ENCODE measurements around the gene PPP3CB. TPM values are rescaled to one million over a fixed set of nuclear protein-coding genes. Genes with fewer than 3 reads are reported as not detected.

The PPP3CB gene
- total RNA-seq, 1 donor from 2014 or later, result 29.2 TPM

DNA sequence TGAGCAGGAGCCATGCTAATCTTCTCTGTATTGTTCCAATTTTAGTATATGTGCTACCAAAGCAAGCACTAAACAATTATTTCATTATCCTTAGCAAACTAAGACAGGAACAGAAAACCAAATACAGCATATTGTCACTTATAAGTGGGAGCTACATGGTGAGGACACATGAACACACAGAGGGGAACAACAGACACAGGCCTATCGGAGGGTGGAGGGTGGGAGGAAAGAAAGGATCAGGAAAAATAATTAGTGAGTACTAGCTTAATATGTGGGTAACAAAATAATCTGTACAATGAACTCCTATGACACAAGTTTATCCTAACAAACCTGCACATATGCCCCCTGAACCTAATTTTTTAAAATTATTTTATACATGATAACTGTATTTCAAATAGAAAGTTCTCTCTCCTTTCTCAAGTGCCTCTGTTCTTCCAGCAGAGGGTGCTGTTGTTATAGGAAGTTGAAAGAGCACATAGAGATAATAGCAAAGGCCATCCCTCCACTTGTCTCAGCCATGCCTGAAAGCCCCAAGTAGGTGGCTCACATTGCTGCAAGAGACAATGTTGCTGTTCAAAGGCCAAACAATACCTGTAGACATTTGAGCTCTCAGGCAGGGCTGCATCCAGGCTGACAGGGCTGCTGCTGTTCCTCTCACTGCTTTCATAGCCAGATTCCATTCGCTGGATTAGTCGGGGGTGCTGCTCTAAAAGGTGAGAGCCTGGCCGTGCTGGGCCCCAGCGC lies 33.4 kb upstream of the PPP3CB start:
- Histone ChIP-seq H3K4me2 (ENCODE audit: low read length) (no peak overlapping the region), H3K9ac (ENCODE audit: low read length) (no peak overlapping the region), H3K36me3 (ENCODE audit: insufficient read depth, low read length) (no peaks in the 10 kb centered on the region), H3K4me3 (ENCODE audit: insufficient read depth, low read depth, low read length) (no peak overlapping the region), H3K4me1 (ENCODE audit: insufficient read depth, low read length) (no peaks in the 10 kb centered on the region), H3K9me3 (ENCODE audit: insufficient read depth, low read depth, low read length) (no peaks in the 10 kb centered on the region), H3K27ac (ENCODE audit: low read depth, low read length) (no peak overlapping the region), H3K27me3 (ENCODE audit: insufficient read depth, low read length) (no peaks in the 10 kb centered on the region), H3K79me2 (ENCODE audit: insufficient read depth, low read length) (no peaks in the 10 kb centered on the region), H2AFZ (ENCODE audit: low read depth, low read length) (no peak overlapping the region), H4K20me1 (ENCODE audit: insufficient read depth, low read length) (no peaks in the 10 kb centered on the region)
- no peaks in the 10 kb centered on the region for H3K9me3 Mint-ChIP-seq (ENCODE audit: unreplicated experiment)
- DNase-seq (ENCODE audit: low read depth), result peak; percentile 56
- no peak overlapping the region for H3K4me3 Mint-ChIP-seq (ENCODE audit: unreplicated experiment)
- H3K27ac Mint-ChIP-seq (ENCODE audit: unreplicated experiment), result peak overlapping the region; percentile 38
- peak; percentile 93 for FAIRE-seq
- no peaks in the 10 kb centered on the region for H3K4me1 Mint-ChIP-seq (ENCODE audit: low read depth, unreplicated experiment)
- H3K27me3 Mint-ChIP-seq (ENCODE audit: low read depth, unreplicated experiment), result no peaks in the 10 kb centered on the region
- peaks cover 18% of the 10 kb centered on the region for H3K36me3 Mint-ChIP-seq (ENCODE audit: low read depth, unreplicated experiment)
- TF ChIP-seq, protein P1, sequence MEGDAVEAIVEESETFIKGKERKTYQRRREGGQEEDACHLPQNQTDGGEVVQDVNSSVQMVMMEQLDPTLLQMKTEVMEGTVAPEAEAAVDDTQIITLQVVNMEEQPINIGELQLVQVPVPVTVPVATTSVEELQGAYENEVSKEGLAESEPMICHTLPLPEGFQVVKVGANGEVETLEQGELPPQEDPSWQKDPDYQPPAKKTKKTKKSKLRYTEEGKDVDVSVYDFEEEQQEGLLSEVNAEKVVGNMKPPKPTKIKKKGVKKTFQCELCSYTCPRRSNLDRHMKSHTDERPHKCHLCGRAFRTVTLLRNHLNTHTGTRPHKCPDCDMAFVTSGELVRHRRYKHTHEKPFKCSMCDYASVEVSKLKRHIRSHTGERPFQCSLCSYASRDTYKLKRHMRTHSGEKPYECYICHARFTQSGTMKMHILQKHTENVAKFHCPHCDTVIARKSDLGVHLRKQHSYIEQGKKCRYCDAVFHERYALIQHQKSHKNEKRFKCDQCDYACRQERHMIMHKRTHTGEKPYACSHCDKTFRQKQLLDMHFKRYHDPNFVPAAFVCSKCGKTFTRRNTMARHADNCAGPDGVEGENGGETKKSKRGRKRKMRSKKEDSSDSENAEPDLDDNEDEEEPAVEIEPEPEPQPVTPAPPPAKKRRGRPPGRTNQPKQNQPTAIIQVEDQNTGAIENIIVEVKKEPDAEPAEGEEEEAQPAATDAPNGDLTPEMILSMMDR (IDR thresholded peaks at IDR 0.05; ENCODE audit: insufficient read depth, low read depth, low read length), result peak; percentile 87
- no peak for TF ChIP-seq EZH2 (IDR thresholded peaks at IDR 0.05; ENCODE audit: insufficient read depth, low read length)

DNA sequence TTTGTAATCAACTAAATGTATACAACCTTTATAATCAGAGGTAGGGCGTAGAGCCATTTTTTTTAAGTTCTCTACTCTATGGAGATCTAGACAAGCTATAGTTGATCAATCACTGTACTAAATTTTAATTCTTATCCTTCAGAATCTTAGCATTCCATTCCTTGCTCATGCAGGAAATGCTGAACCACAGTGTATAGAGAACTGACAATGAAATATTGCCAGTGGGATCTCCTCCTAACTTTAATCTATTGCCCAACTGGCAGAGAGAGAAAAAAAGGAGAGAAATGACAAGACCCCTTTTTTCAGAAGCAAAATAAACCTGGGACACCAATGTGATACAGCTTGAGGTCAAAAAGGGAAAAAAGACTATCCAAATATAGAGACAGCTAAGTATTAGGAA lies 26.4 kb upstream of the PPP3CB start:
- H4K20me1 ChIP-seq (ENCODE audit: insufficient read depth, low read length), result no peaks in the 10 kb centered on the region
- H3K4me1 ChIP-seq (ENCODE audit: insufficient read depth, low read length), result no peaks in the 10 kb centered on the region
- no peaks in the 10 kb centered on the region for H3K9me3 ChIP-seq (ENCODE audit: insufficient read depth, low read depth, low read length)
- Mint-ChIP-seq H3K27me3 (ENCODE audit: low read depth, unreplicated experiment) (no peaks in the 10 kb centered on the region), H3K9me3 (ENCODE audit: unreplicated experiment) (no peaks in the 10 kb centered on the region), H3K36me3 (ENCODE audit: low read depth, unreplicated experiment) (peaks cover 22% of the 10 kb centered on the region), H3K4me3 (ENCODE audit: unreplicated experiment) (no peak overlapping the region), H3K27ac (ENCODE audit: unreplicated experiment) (no peak overlapping the region), H3K4me1 (ENCODE audit: low read depth, unreplicated experiment) (peaks cover 21% of the 10 kb centered on the region)
- no peaks in the 10 kb centered on the region for H3K27me3 ChIP-seq (ENCODE audit: insufficient read depth, low read length)
- no peak overlapping the region for H3K4me2 ChIP-seq (ENCODE audit: low read length)
- DNase-seq (ENCODE audit: low read depth) (peak; percentile 65), FAIRE-seq (peak; percentile 17)
- no peak for TF ChIP-seq EZH2 (IDR thresholded peaks at IDR 0.05; ENCODE audit: insufficient read depth, low read length)
- TF ChIP-seq, protein P1 (IDR thresholded peaks at IDR 0.05; ENCODE audit: insufficient read depth, low read depth, low read length), result no peak
- no peaks in the 10 kb centered on the region for H3K79me2 ChIP-seq (ENCODE audit: insufficient read depth, low read length)
- H3K4me3 ChIP-seq (ENCODE audit: insufficient read depth, low read depth, low read length), result no peak overlapping the region
- peaks cover under 1% of the 10 kb centered on the region for H3K36me3 ChIP-seq (ENCODE audit: insufficient read depth, low read length)
- H2AFZ ChIP-seq (ENCODE audit: low read depth, low read length), result no peak overlapping the region
- H3K27ac ChIP-seq (ENCODE audit: low read depth, low read length), result no peak overlapping the region
- no peak overlapping the region for H3K9ac ChIP-seq (ENCODE audit: low read length)

DNA sequence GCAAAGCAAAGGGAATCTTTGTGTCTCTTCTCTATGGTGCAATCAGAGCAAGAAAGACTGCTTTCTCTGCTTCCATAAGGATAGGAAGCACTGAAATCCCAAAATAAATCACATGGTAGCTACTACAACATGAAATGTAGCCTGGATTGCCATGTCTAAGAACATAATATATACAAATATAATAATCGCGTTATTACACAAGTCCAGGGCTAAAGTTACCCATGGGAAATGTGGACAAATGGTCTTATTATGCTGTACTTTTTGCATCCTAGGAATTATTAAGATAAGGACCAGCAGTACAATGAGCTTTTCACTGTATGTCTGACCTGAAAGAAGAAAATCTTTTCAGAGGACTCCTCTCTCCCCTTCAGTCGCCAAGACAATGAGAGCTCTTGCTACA lies 23.5 kb upstream of the PPP3CB start:
- no peak for FAIRE-seq
- peaks cover 28% of the 10 kb centered on the region for H3K36me3 Mint-ChIP-seq (ENCODE audit: low read depth, unreplicated experiment)

More for the DNA sequence above, 23.5 kb upstream of the PPP3CB start:
- H3K4me1 Mint-ChIP-seq (ENCODE audit: low read depth, unreplicated experiment), result peaks cover 33% of the 10 kb centered on the region
- no peaks in the 10 kb centered on the region for H3K4me1 ChIP-seq (ENCODE audit: insufficient read depth, low read length)
- H3K27ac ChIP-seq (ENCODE audit: low read depth, low read length), result no peak overlapping the region
- no peak overlapping the region for H2AFZ ChIP-seq (ENCODE audit: low read depth, low read length)
- TF ChIP-seq EZH2 (IDR thresholded peaks at IDR 0.05; ENCODE audit: insufficient read depth, low read length), result no peak
- TF ChIP-seq, protein P1 (IDR thresholded peaks at IDR 0.05; ENCODE audit: insufficient read depth, low read depth, low read length), result no peak
- no peaks in the 10 kb centered on the region for H3K79me2 ChIP-seq (ENCODE audit: insufficient read depth, low read length)
- H3K27me3 Mint-ChIP-seq (ENCODE audit: low read depth, unreplicated experiment), result no peaks in the 10 kb centered on the region
- H3K4me3 ChIP-seq (ENCODE audit: insufficient read depth, low read depth, low read length), result no peak overlapping the region
- no peak overlapping the region for H3K4me3 Mint-ChIP-seq (ENCODE audit: unreplicated experiment)
- no peaks in the 10 kb centered on the region for H3K27me3 ChIP-seq (ENCODE audit: insufficient read depth, low read length)
- DNase-seq (ENCODE audit: low read depth), result no peak
- H3K9me3 Mint-ChIP-seq (ENCODE audit: unreplicated experiment), result no peaks in the 10 kb centered on the region
- H4K20me1 ChIP-seq (ENCODE audit: insufficient read depth, low read length), result no peaks in the 10 kb centered on the region
- H3K4me2 ChIP-seq (ENCODE audit: low read length), result no peak overlapping the region
- peaks cover 5% of the 10 kb centered on the region for H3K36me3 ChIP-seq (ENCODE audit: insufficient read depth, low read length)
- H3K9ac ChIP-seq (ENCODE audit: low read length), result no peak overlapping the region
- no peaks in the 10 kb centered on the region for H3K9me3 ChIP-seq (ENCODE audit: insufficient read depth, low read depth, low read length)
- no peak overlapping the region for H3K27ac Mint-ChIP-seq (ENCODE audit: unreplicated experiment)
